GM04504 (cell line): ENCODE measurements around the gene USB1.

ENCODE experiments used
- DNase-seq: peaks from one replicate; pipeline ENCODE4 v3.0.0-alpha.2; 2012; ENCODE audit warnings: low read depth

Gene USB1, protein sequence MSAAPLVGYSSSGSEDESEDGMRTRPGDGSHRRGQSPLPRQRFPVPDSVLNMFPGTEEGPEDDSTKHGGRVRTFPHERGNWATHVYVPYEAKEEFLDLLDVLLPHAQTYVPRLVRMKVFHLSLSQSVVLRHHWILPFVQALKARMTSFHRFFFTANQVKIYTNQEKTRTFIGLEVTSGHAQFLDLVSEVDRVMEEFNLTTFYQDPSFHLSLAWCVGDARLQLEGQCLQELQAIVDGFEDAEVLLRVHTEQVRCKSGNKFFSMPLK

DNA sequence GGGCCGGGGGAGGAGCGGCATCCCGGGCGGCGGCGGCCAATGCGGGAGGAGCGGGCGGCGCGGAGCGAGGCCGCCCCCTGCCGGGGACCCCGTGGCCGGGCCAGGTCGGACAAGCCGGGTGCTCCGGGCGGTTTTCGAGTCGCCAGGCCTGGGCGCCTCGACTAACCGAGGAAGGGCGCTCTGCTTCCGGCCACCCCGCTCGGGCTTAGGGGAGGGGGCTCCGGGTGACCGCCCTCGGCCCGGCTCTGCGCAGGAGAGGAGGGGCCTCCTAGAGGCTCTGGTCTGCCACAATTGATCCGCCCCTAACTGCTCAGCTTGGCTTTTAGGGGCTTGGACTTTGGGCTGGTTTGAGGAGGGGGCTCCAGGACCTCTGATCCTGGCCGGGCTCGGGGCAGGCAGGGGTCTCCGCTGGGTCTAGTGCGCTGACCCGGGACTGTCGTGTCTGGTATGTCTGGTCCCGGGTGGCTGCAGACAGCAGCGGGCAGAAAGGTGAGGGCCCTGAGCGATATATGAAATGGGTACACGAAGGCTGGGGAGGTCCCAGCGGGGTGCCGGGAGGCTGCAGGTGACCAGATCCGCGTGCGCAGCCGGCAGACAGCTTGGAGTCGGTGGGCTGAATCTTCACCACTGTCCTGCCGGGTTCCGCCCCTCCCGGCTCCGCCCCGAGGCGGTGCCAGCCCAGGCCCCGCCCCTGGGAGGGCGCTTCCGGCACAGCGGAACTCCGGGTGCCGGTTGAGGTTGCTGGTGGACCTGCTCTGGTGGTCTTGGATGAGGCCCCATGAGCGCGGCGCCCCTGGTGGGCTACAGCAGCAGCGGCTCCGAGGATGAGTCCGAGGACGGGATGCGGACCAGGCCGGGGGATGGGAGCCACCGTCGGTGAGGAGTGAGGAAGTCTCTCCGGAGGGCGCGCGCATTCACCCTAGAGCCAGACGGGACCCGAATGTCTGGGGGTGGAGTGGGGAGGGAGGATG is at the start of gene USB1:
Gene USB1, plus strand, starts transcription at position 702 of the 971 bp plus-strand sequence. Its CDS starts 77 bp downstream, at position 779.
- DNase-seq = peak; percentile 57

DNA sequence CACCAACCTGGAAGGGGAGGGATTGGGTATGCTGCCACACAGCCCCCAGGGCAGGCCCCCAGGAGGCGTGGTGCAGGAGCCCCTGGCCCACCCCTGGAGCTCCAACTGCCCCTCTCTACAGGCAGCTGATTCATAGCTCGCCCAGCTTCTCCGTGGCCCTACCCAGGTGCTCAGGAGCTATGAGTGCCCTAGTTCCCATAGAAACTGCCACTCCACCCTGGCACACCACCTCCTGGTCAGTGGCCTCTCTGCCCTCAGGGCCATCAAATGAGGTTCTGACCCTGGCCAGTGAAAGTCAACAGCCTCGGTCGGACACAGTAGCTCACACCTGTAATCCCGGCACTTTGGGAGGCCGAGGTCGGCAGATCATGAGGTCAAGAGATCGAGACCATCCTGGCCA is 48.3 kb upstream of the USB1 start:
- no peak for DNase-seq

DNA sequence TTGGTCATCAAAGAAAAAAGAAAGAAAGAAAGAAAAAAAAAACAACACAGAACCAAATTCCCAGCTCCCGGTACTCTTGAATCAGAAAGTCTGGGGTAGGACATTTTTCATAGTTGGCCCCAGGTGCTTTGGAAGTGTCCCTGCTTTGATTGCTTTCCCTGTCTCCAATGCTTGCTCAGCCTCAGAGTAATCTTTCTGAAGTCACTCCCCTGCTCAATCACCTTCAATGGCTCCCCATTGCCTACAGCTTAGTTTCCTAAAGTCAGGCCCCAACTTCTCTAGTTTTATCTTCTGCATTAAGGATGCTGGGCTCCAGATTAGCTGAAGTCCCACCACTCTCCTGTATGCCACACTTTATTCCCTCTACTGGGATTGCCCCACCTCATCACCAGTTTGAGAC is 47.4 kb upstream of the USB1 start:
- no peak for DNase-seq

DNA sequence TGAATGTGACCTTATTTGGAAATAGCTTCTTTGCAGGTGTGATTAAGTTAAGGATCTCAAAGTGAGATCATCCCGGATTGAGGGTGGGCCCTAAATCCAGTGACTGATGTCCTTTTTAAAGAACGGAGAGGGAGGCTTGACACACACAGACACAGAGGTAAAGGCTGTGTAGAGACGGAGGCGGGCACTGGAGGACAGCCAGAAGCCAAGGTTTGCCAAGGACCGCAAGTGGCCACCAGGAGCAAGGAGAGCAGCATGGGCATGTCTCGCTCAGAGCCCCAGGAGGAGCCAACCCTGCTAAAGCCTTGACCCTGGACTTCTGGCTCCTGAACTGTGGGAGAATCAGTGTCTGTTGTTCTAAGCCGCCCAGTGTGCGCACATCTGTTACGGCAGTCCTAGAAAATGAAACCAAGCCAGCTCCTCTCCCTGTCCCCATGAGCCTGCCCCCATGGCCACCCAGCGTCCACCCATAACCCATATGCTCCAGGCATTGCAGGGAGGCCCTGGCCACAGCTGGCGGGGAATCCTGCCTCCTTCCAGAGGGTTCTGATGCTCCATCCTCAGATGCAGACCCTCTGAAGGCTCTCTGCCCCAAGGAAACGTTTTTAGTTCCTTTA is 45.5 kb upstream of the USB1 start:
- no peak for DNase-seq

DNA sequence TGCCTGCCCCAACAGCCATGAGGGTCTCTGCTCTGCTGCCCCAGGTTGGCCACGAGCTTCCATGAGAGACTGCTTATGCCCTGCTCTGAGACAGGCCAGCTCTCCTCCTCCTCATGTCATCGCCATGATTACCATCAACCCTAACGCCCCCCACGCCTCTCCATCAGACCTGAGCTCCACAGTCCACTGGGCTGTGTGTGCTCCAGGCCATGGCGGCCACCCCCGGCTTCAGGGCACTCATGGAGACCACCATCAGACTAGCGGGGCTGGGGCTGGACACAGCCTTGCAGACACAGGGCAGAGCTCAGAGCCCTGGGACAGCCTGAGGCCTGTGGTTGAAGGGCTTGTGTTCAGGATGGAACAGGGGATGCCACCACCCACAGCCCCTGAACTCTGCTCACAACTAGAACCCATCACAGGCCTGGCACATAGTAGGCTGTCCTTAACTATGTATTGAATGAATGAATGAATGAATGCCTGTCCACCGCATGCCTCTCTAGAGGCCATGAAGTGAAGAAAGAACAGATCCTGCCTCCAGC is 44.9 kb upstream of the USB1 start:
- DNase-seq = no peak

DNA sequence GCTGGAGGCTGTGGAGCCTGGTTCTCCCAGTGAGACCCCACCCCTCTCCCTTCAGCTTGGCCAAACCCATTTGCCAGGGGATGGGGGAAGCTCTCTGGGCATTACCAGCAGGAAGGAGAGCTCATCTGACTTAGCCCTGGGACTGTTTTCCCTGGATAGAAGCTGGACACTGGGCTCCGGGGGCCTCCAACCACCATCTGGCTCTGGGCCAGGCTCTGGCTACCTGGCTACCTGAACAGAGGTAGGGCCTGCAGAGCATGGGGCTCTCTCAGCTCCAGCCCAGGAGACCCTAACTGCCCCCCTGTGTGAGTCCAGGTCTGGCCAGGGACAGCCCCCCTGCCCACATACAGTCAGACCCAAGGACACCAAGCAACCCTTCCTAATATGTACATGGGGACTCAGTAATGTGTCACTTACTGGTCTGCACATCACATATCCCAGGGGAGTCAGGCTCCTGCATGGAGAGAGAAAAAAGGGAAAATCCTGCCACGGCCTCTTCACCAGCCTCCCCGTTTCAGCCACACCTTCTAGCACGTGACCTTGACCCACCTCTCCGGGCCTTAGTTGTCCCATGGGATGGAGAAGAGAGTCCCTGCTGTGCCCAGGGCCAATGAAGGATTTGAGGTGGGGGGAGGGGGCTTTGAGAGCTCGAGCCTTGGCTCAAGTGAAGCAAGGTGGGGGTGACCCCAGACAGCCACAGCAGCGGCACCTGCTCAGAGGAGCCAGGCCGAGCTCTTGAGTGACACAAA is 44.1 kb upstream of the USB1 start:
- no peak for DNase-seq

DNA sequence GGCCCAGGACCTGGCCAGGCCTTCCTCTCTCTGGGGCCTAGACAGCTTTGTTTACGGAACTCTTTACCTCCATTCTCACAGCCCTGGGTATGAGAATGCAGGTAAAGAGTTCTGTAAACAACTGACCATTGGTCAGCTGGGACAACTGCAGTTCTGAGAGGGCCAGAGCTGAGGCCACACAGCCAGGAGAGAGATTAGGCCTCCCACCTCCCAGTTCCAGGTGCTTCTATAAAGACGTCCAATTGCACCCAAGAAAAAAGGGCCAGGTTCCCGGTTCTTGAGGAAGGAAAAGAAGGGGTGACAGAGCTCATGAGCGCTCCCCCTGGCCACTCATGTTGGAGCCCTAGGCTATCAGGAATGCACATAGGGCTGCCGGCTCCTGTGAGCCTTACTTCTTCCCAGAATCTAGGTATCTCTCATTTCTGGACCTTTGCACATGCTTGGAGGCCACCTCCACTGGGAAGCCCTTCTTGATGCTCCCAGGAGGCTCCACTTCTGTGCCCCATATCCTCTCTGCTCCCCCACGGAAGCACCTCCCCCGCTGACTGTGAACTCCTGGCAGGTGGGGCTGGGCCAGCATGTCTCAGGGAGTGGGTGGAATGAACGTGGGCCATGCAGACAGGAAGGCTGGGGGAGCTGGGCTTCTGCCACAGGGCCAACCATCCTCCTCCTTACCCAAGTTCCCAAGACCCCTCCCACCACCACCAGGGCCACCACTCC is 43.4 kb upstream of the USB1 start:
- DNase-seq = no peak

DNA sequence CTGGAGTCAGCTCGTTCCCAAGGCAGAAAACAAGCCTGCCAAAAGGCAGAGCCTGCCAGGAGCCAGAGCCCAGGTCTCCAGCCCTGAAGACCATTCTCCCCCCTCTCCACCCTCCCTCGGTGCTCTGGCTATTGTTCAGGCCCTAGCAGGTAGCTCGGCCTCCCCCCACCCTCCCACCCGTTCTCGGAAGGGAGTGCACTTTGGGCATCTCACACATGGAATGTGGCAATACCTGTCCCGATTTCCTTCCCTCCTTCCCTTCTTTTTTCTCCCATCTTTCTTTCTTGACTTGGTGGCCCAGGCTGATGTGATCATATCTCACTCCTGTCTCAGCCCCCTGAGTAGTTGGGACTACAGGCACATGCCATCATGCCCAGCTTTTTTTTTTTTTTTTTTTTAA is 42.7 kb upstream of the USB1 start:
- DNase-seq = no peak

DNA sequence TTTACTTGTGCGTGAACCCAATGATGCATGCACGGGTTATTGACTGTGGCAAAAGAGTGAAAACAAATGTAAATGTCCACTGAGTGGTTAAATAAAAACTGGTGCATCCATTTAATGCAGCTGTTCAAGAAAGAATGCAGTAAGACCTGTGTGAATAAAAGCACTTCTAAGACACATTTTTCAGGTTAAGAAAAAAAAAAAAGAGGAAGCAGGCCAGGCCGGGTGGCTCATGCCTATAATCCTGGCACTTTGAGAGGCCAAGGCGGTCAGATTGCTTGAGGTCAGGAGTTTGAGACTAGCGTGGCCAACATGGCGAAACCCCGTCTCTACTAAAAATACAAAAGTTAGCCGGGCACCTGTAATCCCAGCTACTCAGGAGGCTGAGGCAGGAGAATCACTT is 42.1 kb upstream of the USB1 start:
- no peak for DNase-seq

DNA sequence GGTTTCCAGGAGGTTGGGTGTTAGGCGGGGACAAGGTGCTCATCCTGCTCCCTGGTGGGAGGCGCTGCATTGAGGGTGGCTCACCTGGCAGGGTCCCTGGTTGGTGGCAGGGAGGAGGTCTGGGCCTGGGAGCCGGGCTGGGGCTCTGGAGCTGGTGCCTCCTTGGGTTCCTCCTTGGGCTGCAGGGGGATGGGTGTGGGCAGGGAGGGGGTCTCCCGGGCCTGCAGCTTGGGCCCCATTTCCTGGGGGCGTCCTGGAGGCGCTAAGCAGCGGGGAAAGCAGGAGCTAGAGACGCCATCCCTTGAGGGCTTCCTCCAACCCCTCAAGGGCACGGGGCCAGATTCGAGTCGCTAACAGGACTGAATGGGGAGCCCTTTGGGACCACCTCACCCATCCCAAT is 41.4 kb upstream of the USB1 start:
- DNase-seq = no peak

DNA sequence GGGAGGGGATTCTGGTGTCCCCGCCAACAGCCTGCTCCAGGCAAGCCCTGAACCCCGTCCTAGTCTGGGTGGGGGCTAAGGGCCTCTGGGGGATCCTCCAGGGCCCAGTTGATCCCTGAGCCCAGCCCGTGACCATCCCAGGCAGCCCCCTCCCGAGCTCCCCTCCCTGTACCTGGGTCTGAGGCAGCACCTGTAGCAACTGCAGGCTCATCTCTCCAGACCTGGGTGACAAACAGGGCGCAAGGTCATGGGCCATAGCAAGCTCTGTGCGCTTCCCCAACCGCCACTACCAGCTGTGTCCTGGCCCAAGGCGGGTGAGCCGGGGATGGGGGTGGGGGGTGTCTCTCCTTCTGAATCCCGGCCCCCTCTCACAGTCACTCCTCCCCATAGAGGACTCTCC is 40.9 kb upstream of the USB1 start:
- DNase-seq = no peak

DNA sequence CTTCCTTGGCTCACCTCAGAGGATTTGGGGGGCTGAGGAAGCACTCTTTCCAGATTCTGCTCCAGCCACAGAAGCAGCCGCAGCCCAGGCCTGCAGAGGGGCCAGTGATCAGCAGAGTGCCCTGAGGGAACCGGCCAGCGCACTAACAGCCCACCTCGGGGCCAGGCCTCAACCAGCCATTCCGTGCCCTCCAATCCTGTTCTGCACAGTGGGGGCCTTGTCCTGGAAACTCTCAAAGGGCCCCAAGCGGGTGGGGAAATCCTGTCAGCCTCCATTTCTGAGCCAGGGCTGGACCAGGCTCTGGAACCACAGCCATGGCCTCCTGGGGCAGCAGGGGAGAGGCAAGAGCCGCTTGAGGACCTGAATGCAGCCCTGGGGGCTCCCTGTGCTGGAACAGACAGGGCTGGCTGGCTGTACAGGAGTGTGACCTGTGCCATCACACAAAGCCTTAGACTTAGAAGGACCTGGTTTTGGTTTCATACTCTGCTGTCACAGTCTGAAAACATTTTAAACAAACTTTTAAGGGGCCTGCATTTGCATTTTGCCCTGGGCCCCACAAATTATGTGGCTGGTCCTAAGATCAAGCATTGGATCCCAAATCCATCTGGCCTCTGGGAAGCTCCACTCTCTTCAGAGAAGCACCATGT is 40.3 kb upstream of the USB1 start:
- no peak for DNase-seq

DNA sequence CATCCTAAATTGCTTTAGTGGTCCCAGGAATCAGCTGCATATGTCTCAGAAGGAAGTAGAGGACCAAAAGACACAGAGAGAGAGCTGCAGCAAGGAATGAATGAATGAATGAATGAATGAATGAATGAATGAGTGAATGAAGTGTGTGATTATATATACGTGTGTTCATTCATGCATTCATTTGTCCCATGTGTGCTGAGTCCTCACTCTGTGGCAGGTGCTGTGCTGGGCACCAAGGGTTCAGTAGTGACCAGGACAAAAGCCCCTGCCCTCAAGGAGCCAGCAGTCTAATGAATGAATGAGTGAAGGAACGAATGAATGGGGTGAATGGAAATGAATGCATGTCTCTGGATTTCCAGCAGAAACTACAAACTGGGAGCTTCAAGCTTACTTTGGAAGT is 39.7 kb upstream of the USB1 start:
- DNase-seq = no peak

DNA sequence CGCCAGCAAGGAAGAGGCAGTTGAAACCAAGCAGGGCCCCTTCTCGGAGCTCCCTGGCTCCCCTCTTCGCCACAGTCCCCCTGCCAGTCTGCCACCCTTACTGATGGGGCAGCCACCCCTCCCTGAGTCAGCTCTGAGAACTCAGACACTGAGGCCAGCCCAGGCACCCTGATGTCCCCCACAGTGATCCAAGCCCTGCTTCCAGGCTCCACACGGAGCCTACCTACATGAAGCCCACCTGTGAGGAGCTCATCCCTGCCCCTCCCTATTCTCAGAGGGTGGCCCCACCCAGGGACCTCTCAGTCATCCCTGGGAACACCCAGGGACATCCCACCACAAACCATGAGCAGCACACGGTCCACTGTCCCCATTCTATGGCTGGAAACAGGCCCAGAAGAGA is 39.2 kb upstream of the USB1 start:
- no peak for DNase-seq

DNA sequence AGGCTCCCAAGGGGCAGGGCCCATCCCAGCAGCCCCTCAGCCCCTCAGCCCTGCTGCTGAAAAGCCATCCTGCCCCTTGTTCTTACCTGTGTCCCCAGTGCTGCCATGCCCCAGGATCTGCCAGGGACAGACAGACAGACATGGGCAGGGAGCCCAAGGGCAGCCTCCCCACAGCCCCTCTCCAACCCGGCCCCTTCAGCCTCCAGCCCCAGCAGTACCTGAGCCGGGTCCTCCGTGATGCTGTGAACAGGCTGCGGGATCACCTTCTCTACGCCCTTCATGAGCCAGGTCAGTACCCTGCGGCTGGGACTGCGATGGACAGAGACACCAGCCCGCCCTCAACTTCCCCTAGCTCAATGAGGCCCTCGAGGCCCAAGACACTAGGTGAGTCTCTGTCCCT is 38.5 kb upstream of the USB1 start:
- no peak for DNase-seq

DNA sequence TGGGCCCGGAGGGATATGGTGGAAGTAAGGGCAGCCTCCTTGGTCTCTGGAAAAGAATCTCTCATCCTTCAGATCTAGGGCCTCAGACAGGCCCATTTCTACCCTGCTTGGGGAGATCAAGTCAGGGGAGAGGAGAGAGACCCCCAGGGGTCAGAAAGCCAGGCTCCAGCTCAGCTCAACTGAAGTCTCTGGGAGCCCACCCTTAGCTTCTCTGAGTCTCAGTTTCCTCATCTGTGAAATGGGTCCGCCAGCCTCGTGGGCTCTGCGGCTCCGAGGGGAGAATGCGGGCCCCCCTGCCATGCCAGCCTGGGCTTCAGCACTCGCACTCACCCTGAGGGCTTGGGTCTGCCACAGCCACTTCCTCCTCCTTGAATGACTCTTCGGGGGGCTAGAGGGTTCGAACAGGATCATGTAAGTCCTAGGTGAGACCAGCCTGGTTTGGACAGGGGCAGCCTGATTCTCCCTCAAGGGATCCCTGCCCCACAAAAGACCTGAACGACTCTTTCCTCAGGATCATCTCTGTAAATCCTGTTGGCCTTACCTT is 37.0 kb upstream of the USB1 start:
- no peak for DNase-seq

DNA sequence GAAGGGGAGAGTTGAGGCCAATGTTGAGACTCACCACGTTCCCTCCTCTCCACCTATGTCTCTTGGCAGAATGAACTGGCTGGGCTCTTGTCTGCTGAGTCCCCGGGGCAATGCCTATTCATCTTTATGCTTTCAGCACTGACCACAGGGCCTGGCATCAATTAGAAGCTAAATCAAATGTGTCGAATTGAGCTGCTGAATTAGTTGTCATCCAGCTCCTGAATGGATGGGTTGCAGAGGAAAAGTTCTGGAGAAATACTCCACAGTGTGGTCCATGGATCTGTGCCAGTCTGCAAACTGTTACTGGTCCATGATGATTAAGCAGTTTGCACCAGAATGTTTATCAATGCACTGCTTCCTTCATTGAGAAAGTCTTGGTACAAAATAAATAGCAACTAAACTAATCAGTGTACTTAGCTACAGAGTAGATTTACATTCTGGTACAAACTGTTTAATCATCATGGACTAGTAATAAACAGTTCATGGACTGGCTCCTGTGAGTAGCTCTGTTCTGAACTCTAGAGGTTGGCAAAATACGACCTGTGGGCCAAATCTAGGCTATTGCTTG is 34.9 kb upstream of the USB1 start:
- DNase-seq = no peak

DNA sequence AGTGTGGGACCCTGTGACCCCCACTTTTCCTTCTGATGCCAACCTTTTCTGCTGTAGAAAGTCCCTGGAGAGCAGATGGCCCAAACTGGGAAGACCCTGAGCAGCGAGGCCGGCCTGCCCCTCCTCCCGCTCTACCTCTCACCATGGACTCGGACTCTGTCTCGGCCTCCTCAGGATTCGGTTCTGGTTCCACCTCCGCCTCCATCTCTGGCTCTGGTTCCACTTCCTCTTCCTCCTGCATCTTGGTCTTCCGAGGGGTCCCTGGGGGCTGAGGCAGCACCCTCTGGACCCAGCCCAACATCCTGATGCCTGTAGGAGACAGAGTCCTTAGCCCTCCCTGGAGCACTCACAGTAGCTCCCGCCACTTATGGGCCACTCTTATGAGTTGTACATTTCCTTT is 34.2 kb upstream of the USB1 start:
- DNase-seq = no peak

DNA sequence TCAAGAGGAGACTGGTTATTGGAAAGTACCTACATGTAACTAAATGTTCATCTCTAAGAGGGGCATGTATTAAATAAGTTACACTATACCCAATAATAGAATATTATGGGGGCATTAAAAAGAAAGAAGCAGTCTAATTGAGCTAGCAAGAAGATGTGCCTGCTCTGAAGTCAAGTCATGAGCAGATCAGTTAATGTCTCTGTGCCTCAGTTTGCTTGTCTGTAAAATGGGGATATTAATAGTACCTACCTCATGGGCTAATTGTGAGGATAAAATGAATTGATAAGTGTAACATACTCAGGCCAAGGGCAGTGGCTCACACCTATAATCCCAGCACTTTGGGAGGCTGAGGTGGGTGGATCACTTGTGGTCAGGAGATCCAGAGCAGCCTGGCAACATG is 33.3 kb upstream of the USB1 start:
- DNase-seq = no peak

DNA sequence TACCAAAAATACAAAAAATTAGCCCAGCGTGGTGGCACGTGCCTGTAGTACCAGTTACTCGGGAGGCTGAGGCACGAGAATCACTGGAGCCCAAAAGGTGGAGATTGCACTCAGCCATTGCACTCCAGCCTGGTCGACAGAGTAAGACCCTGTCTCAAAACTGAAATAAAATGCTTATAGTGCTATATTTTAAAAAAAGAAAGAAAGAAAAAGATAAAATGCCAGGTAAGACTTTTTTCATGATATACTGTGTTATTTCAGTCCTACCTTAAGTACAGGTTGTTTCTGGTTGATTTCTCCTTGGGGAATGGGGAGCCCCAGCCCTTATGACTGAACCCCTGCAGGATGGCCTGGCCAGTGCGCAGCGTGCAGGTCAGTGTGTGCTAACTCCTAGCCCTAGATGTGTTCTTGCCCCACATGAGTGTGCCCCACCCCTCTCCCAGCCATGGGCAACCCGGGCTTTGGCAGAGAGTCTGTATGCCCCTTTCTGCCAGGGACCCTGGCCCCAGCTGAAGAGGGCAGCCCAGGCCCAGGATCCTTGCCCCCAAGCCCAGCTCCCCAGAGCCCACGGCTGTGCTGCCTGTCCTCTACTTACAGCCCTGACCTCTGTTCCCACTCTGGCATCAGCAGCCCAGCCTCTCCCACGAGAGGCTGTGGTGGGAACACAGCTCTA is 31.6 kb upstream of the USB1 start:
- DNase-seq = no peak
